NCI-H1417 treated with DMSO at 0.1 percent for 48 hours (cell line): ENCODE measurements around the gene HNRNPM.

Source experiments
- DNase-seq: peaks from one replicate; lab custom pipeline; 2025; lab: John Stamatoyannopoulos, UW

Gene HNRNPM

DNA sequence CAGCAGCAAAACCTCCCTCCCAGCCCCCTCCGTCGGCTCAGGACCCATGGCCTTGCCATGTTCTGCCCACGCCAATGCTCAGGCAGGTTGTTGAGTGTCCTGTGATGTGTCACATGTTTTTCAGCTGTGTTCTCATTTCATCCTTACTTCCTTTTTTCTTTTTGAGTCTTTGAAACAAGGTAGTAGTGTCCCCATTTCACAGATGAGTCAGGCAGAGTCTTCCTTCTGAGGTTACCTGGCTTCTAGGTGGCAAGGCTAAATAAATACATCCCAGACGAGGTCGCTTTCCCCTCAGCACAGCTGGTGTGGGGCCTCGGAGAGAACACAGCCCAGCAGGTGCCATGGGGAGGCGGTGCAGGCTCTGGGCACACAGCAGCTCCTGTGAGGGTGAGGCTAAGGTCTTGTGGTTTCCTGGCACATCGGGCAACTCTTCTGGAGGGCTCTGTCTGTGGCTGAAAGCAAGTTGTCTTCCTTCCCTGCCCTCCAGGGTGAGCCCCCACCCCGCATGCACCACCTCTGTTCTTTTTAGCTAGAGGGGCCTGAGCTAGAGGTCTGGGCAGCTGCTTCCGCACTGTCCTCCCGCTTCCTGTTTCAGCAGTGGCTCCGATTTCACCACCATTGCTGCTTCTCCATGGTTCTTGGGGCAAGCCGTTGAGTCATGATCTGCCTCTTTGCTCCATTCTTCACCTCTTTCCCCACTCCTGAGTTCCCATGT, 42.5 kb downstream of the HNRNPM start:
- DNase-seq, result no peak

DNA sequence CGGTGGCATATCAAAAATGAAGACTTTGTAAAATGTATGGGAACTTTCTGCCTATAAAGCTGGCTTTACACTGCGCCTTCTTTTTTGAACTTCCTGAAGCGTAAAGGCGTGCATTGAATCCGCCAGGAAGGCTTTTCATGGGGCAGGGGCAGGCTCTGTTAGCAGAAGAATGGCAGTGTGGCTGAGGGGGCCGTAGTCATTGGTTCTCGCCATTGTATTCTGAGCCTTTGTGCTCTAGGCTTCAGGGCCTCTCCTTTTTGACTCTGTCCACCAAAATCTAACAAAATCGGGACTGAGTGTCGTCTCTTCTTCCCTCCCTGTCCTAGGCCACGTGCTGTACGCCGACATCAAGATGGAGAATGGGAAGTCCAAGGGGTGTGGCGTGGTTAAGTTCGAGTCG, 43.6 kb downstream of the HNRNPM start:
- DNase-seq, result no peak

DNA sequence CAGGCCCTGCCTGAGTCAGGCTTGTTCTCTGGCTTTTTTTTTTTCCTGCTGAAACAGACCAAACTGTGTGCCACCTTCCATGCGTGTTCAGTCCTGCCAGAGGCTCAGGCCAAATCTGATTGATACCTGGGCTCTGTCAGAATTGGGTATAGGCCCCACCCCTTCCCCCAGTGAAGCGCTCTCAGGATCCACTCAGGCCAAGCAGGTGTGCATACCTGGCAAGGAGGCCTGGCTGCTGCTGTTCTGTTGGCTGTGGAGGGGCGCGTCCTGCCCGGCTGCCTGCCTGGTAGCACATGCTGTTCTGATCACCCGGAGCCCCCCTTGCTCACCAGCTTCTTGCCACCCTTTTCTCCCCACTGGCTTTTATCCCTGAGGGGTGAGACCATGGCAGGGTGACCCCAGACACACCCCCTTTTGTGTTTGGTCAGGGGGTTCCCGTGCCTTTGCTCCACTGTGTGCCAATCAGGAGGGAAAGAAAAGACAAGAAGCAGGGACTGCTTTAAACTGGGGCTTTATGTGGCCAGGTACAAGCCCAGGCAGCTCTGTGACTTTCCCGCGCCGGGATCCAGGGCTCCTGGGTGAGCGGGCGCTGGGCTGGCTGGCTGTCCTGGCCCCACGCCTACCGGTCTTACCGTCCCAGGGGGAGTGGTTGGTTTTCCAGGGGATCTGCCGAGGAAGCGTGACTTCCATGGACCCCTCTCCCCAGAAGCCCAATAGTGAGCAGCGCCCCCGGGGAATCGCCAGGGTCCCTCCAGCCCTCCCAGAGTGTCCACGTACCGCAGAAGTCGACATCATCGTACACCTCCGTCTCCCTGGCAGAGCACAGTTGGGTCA, 45.0 kb downstream of the HNRNPM start:
- no peak for DNase-seq

DNA sequence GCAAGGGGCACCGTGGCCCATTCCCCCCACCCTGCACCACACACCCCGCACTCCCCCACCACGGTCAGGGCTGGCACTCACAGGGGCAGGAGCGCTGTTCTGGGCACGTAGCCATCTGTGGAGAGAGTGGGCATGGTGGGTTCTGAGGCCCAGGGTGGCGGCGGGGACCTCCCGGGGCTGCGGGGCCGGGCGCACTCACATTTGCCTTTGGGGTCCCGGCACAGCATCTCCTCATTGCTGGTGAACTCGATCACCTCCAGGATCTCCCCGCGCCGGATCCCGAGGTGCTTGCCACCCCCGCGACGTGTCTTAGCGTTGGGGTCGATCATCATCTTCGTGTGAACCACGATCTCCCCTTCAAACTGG, 45.6 kb downstream of the HNRNPM start:
- no peak for DNase-seq

DNA sequence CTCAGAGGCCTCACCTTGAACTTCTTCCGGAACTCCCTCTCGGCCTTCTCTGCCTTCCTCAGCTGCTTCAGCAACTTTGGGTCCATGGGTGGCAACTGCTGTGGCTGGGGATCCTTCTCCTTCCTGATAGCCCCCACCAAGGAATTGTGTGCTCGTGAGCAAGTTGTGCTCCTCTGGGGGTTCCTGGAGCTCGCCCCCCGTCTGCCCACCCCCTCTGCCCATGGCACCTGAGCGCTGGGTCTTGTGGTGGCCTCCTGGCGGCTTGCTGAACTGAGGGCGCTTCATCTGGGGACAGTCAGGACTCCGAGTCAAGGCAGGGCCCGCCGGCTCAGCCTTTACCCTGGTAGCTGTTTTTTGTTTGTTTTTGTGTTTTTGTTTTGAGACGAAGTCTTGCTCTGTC, 46.1 kb downstream of the HNRNPM start:
- DNase-seq, result no peak

DNA sequence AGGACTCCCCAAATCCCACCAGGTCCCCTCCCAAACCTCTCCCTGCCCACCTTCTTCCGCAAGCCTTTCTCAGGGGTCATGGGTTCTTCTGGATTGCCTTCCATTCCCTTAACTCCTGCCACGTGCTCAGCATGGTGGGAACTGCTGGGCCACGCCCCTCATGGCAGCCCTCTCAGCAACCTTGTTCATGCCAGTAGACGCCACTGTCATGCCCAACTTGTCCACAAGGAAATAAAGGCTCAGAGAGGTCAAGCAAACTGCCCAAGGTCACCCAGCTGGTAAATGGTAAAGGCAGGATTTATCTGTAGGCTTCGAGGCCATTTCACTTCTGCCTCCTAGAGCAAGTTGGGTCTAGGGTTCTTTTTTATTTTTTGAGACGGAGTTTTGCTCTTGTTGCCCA, 46.8 kb downstream of the HNRNPM start:
- DNase-seq, result no peak

DNA sequence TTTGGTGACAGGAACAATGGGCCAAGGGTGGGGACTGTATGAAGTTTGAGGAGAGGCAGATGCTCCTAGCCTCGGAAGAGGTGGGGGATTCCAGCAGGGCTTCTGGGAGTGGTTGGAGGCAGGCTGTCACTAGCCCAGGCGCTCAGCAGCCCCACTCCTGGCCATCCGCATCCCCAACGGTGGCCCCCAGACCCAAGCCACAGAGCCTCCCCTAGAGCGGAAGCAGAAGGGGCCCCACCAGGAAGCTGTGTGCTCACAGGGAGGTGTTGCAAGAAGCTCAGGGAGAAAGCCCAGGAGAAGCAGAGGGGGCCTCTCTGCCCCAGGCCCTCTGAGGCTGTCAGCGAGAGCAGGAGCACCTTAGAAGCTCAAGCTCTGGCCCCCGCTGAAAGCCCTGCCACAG, 49.4 kb downstream of the HNRNPM start:
- DNase-seq, result no peak

DNA sequence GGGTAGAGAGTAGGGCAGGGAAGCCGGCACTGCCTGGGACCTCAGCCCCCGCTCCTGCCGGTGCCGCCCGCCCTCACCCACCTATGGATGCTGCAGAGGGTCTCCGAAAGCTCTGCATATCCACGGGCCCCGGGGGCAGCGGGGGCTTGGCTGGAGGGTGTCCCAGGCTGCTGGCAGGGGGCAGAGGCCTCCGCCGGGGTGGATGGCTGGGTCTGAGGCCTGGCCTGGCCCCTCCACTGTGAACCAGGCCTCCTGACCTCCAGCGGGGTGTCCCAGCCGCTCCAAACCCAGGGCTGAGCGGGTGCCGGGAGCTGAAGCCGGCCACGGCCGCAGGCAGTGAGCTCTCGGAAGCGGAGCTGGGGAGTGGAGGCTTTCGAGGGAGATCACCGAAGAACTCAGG, 53.5 kb downstream of the HNRNPM start:
- DNase-seq, result no peak

DNA sequence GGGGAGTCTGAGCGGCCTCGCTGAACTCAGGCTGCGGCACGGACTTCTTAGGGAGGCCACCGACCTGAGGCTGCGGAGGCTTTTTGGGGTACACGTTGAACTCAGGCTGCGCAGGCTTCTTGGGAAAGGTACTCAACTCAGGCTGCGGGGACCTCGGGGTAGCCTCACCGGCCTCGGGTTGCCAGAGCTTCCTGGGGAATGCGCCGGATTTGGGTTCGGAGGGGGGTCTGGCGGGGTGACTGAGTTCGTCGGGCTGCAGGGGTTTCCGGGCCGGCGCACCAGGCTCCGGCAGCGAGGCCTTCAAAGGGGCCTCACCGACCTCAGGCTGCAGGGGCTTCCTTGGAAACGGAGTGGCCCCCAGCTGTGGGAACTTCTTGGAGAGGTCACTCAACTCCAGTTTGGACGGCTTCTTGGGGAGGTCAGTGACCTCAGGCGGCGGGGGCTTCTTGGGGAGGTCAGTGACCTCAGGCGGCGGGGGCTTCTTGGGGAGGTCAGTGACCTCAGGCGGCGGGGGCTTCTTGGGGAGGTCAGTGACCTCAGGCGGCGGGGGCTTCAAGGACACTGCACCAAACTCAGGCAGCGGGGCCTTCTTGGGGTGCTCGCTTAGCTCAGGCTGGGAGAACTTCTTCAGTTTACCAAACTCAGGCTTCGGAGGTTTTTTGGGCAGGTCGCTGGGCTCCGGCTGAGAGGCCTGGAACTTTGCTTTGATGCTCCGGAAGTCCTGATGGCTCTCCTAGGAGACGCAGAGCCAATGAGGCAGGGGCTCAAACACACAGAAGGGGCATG, 54.5 kb downstream of the HNRNPM start:
- DNase-seq, result no peak

DNA sequence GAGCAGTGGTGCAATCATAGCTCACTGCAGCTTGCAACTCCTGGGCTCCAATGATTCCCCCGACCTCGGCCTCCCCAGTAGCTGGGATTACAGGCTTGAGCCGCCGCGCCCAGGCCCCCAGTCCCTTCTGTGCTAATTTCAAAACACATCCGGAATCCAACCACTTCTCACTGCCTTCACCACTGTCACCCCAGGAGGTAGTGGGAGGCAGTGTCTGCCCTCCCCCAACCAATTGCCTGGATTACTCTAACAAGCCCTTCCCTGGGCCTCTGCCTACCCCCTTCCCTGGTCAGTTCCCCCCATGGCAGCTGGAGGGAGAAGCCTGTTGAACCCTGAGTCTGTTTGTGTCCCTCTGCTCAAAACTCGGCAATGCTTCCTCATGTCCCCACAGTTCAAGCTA, 55.4 kb downstream of the HNRNPM start:
- DNase-seq, result no peak

DNA sequence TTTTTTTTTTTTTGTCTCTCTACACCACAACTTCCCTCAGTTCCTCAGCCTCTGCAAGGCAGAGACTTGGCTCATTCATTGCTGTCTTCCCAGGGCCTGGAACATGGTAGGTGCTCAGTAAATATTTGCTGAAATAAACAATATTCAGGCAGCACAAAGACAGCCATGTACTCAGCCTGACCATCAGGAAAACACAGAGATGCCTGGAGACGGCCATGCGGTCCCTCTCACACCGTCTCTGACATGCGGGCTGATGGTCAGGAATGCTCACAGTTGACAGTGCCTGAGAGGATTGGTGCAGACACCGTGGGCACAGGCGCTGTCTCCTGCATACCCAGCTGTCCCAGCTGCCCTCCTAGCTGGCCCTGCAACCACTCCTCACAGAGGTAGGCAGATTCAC, 56.7 kb downstream of the HNRNPM start:
- no peak for DNase-seq

DNA sequence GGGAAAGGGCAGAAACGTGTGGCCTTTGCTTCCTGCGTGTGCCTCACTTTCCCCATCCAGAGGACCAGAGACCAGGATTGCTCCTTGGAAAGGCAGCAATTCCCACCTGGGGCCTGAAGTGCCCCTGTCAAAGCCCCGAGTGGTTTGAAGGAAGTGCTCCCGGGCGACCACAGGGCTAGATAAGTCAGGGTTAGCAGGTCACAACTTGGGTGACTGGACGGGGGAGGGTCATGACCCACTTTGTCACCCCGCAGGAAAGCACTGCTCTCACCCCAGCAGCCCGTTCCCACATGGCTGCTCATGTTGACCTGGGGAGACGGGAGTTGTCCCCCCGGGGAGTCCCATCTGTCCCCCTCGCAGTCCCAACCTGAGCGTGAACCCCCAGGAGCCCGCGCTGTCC, 57.2 kb downstream of the HNRNPM start:
- no peak for DNase-seq

DNA sequence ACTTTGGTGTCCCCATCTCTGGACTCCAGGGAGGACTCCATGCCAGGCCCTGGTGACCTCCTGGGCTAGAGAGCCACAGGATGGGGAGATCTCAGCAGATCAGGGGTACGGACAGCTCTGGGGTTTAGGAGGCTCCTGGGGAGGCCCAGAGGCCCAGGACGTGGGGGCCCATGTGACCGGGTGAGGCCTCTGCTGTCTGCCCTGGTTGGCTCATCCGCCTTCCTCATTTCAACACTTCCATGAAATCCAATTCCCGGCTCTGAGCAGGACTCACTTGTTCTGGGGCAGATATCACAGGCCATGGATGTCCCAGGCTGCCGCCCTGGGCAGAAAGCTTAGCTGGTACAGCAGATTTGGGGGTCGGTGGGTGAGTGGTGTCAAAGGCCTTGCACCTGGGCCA, 58.7 kb downstream of the HNRNPM start:
- no peak for DNase-seq

DNA sequence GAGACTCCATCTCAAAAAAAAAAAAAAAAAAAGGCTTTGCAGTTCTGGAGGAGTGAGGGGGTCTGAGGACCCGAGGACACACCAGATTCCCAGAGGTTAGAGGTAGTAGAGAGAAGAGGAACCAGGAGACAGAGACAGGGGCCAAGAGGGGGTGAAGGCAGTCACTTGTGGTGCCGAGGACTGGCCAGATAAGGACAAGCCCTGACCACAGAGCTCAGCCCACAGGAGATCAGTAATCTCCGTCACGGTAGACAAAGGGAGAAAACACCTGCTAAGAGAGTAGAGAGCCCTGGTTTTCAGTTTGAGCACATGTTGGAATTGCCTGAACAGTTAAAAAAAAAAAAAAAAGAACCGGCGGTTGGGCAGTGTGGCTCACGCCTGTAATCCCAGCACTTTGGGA, 59.4 kb downstream of the HNRNPM start:
- DNase-seq, result no peak

DNA sequence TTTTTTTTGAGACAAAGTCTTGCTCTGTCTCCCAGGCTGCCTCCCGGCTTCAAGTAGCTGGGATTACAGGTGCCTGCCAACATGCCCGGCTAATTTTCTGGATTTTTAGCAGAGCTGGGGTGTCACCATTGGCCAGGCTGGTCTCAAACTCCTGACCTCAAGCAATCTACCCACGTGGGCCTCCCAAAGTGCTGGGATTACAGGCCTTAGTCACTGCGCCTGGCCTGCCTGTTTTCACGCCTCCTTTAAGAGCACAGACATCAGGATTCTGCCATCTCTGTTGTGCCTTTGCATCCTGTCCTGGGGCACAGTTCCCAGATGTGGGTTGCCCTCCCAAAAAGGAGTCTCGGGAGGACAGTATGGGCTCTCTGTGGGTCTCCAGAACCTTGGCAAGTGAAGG, 60.1 kb downstream of the HNRNPM start:
- no peak for DNase-seq

DNA sequence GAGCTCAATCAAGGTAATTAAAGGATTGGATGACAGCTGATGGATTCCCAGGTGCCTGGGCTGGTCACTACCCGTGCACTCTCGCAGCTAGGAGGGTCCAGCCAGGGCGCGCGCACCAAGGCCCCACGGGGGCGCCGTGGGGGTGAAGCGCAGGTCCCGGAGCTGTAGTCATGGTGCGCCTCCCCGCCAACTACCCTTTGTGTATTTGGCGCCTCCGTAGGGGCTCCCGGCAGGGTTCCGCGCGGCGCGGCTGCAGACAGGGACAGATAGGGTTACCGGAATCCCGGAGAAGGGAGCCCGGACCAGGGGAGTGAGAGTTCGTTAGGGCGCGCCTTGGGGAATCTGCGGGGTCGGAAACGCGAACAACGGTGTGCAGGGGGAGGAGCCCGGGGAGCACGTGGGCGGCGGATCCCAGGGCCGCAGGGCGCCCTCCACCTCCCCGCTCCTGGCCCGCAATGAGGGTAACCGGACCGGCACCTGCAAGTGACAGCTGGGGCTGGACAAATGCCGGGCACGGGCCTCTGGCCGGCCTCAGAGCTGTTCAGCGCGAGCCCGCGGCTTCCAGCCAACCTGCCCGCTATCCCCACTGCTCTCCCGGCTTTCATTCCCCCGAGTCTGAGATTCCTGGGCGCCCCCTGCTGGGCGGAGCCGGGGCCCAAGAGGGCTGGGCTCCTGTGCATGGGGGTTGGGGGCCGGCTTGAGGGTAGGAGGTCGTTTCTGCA, 61.1 kb downstream of the HNRNPM start:
- no peak for DNase-seq

DNA sequence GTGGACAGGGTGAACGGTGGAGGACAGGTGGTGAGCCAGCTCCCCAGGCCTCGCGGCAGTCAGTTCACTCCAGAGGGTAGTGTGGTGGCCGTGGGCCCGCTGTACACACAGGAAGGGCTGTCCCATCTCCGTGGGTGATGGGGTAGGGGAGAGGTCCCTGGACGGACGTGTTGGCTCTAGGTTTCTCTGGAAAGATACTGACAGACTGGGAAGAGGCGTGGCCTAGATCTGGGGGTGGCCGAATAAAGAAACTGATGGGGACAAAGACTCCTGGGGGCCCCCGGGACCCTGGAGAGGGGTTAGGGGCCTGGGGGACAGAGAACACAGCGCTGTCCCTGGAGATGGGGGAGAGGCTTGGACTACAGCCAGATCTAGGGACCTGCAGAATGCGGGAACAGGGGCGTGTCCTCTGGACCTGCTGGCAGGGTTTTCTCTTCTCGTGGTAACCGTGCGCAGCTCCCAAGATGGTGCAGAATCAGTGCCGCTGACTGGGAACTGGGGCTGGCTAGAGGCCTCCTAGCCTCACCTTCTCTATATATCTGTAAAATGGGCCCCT, 61.7 kb downstream of the HNRNPM start:
- DNase-seq, result no peak

DNA sequence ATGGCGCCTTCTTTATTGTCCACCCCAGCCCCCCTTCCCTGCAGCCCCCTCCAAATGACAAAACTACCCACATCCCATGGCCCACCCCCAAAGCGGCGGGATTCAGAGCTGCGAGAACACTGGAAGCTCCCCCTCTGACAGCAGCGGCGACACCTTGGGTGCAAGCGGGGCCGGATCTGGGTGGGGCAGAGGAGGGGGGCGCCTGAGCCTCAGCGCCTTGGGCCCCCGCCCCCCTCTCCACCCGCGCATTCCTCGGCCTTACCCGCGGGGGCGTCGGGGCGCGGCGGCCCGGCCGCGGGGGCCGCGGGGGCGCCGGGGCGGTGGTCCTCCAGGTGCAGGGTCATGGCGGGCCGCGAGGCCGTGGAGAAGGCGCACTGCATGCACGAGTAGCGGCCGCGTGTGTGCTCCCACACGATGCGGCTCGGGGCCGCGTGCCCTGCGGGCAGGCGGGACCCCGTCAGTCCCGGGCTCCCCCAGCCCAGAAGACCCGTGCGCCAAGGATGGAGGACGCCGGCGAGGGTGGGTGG, 65.9 kb downstream of the HNRNPM start:
- no peak for DNase-seq

DNA sequence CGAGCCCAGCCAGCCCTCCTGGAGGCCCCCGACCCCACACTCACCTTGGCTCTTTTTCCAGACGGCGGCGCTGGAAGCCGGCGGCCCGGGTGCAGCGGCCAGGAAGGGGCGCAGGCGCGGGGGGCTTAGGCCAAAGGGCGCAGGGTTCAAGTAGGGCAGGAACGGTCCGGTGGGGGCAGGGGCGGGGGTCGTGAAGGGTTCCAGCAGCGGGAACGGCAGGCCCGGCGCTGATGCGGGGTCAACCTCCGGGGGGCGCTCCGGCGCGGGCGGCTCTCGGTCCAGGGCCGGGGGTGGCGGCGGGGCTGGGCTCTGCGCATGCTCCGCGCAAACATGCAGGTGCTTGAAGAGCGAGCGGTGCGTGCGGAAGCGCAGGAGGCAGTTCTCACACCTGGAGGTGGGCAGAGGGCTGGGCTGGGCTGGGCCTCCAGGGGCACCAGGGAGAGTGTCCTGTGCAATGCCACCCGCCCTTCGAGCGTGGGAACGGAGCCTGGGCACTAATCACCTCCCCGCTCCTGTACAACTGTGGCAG, 66.9 kb downstream of the HNRNPM start:
- DNase-seq, result no peak

DNA sequence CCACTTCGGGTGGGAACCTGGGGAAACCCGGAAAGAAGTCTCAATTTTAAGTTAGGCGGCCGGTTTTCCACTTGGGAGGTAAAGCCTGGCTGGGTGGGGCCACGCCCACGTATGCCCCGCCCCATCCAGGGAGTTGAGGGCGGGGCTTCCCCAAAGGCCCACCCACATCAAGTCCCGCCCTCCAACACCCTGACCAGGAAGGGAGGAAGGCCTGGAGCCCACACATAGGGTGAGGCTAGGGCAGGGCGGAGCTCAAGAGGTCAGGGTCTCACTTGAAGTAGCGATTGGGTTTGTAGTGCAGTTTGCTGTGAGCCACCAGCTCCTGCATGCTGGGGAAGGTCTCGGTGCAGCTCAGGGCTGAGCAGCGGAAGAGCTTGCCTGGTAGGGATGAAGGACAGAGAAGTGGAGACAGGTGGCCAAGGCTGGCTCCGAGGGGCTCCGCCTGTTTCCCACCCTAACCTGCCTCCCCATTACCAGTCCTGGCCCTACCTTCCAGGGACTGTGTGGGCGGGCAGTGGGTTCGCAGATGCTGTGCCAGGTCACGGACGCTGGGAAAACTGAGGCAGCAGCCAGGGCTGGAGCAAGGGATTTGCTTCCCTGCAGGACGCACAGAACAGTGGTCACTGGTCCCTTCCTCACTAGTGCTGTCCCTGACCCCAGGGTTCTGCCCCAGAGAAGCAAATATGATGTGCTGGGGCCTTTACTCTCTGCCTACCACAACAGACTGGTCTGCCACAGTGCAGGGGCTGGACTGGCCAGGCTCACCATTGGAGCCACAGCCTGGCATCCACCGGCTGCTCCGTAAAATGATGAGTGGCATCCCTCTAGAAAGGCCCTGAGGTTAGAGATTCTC, 67.6 kb downstream of the HNRNPM start:
- no peak for DNase-seq
